Sigmoid colon (tissue), 4 donors: ENCODE data around the gene MYEOV.

Experiments
- CTCF ChIP-seq, 4 experiments: fragments of 450-650 bp in 3 of 4; fragments of 200-600 bp in 1 of 4; IDR thresholded peaks; one replicate each; pipeline ENCODE4 v1.5.1; 2016 to 2019; ENCODE audit warnings: antibody characterized with exemption in 4 of 4, mild to moderate bottlenecking in 3 of 4, moderate library complexity in 2 of 4
- POLR2A ChIP-seq, 2 donors: fragments of 450-650 bp; IDR thresholded peaks; one replicate each; pipeline ENCODE4 v1.6.1; 2016; ENCODE audit warnings: antibody characterized with exemption in 2 of 2, mild to moderate bottlenecking in 2 of 2, moderate library complexity in 2 of 2
- POLR2AphosphoS5 ChIP-seq, 4 donors: sonication (generic); formaldehyde crosslinking; IDR thresholded peaks; one replicate each; pipeline ENCODE4 v1.6.1; 2017; ENCODE audit warnings: antibody characterized with exemption in 4 of 4

GRCh38 chr11:69253028-69253427 lies 40.9 kb upstream of the MYEOV start:
- TF ChIP-seq CTCF (IDR thresholded peaks at IDR 0.05), result no peak
- TF ChIP-seq POLR2A (IDR thresholded peaks at IDR 0.05), result no peak
- TF ChIP-seq POLR2AphosphoS5 (IDR thresholded peaks at IDR 0.05), result no peak
